Endothelial cell of umbilical vein (primary cell): Measurements from ENCODE around the gene ATXN7. TPM values are rescaled to one million over a fixed set of nuclear protein-coding genes. Genes with fewer than 3 reads are reported as not detected.

Experiments
- BruUV-seq: library from RNA; stranded (reverse); fragments of 400-500 nt; replicated peaks from 2 replicates; lab custom pipeline; 2021; lab: Mats Ljungman, UMichigan
- CTCF ChIA-PET: fragments of 300-600, 350-600 bp; sonication (Branson Sonifier 250); formaldehyde crosslinking; loops from one replicate; lab custom pipeline; 2021; ENCODE audit warnings: antibody characterized with exemption, inconsistent platforms; lab: Charles Lee
- POLR2A ChIA-PET: fragments of 300-600, 350-600 bp; sonication (Branson Sonifier 250); formaldehyde crosslinking; loops from one replicate; lab custom pipeline; 2021; ENCODE audit warnings: antibody characterized with exemption, inconsistent platforms; lab: Charles Lee
- DNase-seq: peaks from one replicate; pipeline ENCODE4 v3.0.0-alpha.2; 2011; ENCODE audit warnings: low read depth, low spot score
- FAIRE-seq: peaks from 2 replicates; lab custom pipeline; 2011; peaks lifted over from hg19 to GRCh38; lab: Jason Lieb, UNC
- H2AFZ ChIP-seq: 2 replicates; pipeline ENCODE4 v1.6.0; 2012; ENCODE audit warnings: low read depth, low read length, control low read depth, inconsistent platforms
- H3K27ac ChIP-seq: 2 replicates; pipeline ENCODE4 v1.5.1; 2011; ENCODE audit warnings: low read depth, mild to moderate bottlenecking, control low read depth, low read length, moderate library complexity; ENCODE audit not compliant: insufficient read depth
- H3K27me3 ChIP-seq, 2 experiments: 2 replicates each; pipeline versions ENCODE4 v1.6.0 to v1.6.1; 2011; ENCODE audit warnings: low read length in 2 of 2, mixed read lengths in 1 of 2; ENCODE audit not compliant: control insufficient read depth in 2 of 2, insufficient read depth in 2 of 2
- H3K36me3 ChIP-seq, 2 experiments: 2 replicates in 1 of 2; 3 replicates in 1 of 2; pipeline ENCODE4 v1.5.1; 2011; ENCODE audit warnings: low read length in 2 of 2, mild to moderate bottlenecking in 1 of 2, moderate library complexity in 1 of 2; ENCODE audit not compliant: control insufficient read depth in 2 of 2, insufficient read depth in 2 of 2; ENCODE audit errors: extremely low read depth in 1 of 2
- H3K4me1 ChIP-seq: 3 replicates; pipeline ENCODE4 v1.5.1; 2011; ENCODE audit warnings: mild to moderate bottlenecking, low read length; ENCODE audit not compliant: control insufficient read depth, insufficient read depth; ENCODE audit errors: extremely low read depth
- H3K4me2 ChIP-seq: 2 replicates; pipeline ENCODE4 v1.6.1; 2011; ENCODE audit warnings: low read length, control low read depth, mixed read lengths; ENCODE audit not compliant: insufficient read depth
- H3K4me3 ChIP-seq, 3 experiments: fragments of 200-600 bp in 1 of 3; sonication (generic), shearing (Covaris generic) in 1 of 3; replicated peaks in 1 of 3; 2 replicates each; pipeline ENCODE4 v1.5.1; 2011 to 2016; ENCODE audit warnings: control low read depth in 3 of 3, low read length in 3 of 3, mild to moderate bottlenecking in 2 of 3, inconsistent platforms in 1 of 3, low read depth in 1 of 3, moderate library complexity in 1 of 3; ENCODE audit not compliant: insufficient read depth in 1 of 3
- H3K79me2 ChIP-seq: 2 replicates; pipeline ENCODE4 v1.6.0; 2012; ENCODE audit warnings: low read length, inconsistent platforms; ENCODE audit not compliant: control insufficient read depth, insufficient read depth
- H3K9ac ChIP-seq: replicated peaks from 2 replicates; pipeline ENCODE3; 2011; ENCODE audit warnings: low read length, control low read depth; ENCODE audit not compliant: insufficient read depth; ENCODE audit errors: extremely low read depth
- H3K9me1 ChIP-seq: replicated peaks from 3 replicates; pipeline ENCODE4 v1.6.0; 2011; ENCODE audit warnings: mild to moderate bottlenecking, low read length; ENCODE audit not compliant: control insufficient read depth, insufficient read depth; ENCODE audit errors: extremely low read depth
- H3K9me3 ChIP-seq: replicated peaks from 2 replicates; pipeline ENCODE4 v1.5.1; 2012; ENCODE audit warnings: low read length, inconsistent platforms; ENCODE audit not compliant: control insufficient read depth, insufficient read depth
- H4K20me1 ChIP-seq: replicated peaks from 2 replicates; pipeline ENCODE3; 2011; ENCODE audit warnings: mild to moderate bottlenecking, low read length; ENCODE audit not compliant: control insufficient read depth, insufficient read depth; ENCODE audit errors: extremely low read depth
- EZH2 ChIP-seq: IDR thresholded peaks from 2 replicates; pipeline ENCODE4 v1.6.1; 2012; ENCODE audit warnings: borderline replicate concordance, low read depth, mild to moderate bottlenecking, moderate library complexity, low read length, inconsistent platforms; ENCODE audit not compliant: severe bottlenecking
- FOS ChIP-seq: IDR thresholded peaks from 2 replicates; pipeline ENCODE4 v1.6.1; 2011; ENCODE audit warnings: mild to moderate bottlenecking, low read length, moderate library complexity, borderline replicate concordance; ENCODE audit not compliant: insufficient read depth
- GATA2 ChIP-seq: IDR thresholded peaks from 2 replicates; pipeline ENCODE4 v1.7.0; 2011; ENCODE audit warnings: low read depth, mild to moderate bottlenecking, moderate library complexity, mixed read lengths, low read length; ENCODE audit not compliant: insufficient read length, insufficient read depth
- JUN ChIP-seq: IDR thresholded peaks from 2 replicates; pipeline ENCODE4 v1.6.1; 2011; ENCODE audit warnings: borderline replicate concordance, low read depth; ENCODE audit not compliant: insufficient read length, insufficient read depth
- MYC ChIP-seq: IDR thresholded peaks from one replicate; pipeline ENCODE4 v1.6.1; 2011; ENCODE audit warnings: mild to moderate bottlenecking, low read depth, low read length
- POLR2A ChIP-seq: IDR thresholded peaks from 2 replicates; pipeline ENCODE4 v1.6.1; 2012; ENCODE audit warnings: low read depth, mild to moderate bottlenecking, control low read depth, low read length
- POLR2AphosphoS5 ChIP-seq: IDR thresholded peaks from 2 replicates; pipeline ENCODE4 v1.6.1; 2012; ENCODE audit warnings: low read depth, mild to moderate bottlenecking, control low read depth, low read length, moderate library complexity; ENCODE audit not compliant: insufficient read depth
- dilution Hi-C: fragments of 300-500 bp; cut with MboI; formaldehyde crosslinking; loops from one replicate; pipeline ENCODE4 v1.15.0; 2019; ENCODE audit warnings: low sequenced_read_pairs; ENCODE audit not compliant: extremely low pct_ligation_motif_present
- intact Hi-C: fragments of 100-400 bp; cut with micrococcal nuclease; formaldehyde crosslinking; loops from one replicate; pipeline ENCODE4 v1.10.0; 2022
- polyA plus RNA-seq, 4 experiments: library from polyadenylated mRNA; depleted of rRNA in 3 of 4; stranded (reverse) in 3 of 4; unstranded in 1 of 4; fragments of >200 nt; gene quantifications; 2 replicates each; pipeline versions ENCODE4 v1.2.1 to v1.2.3, GENCODE V29; 2011 to 2012; ENCODE audit warnings: missing spikeins in 1 of 4
- total RNA-seq: library from RNA; stranded (reverse); gene quantifications from 2 replicates; pipeline ENCODE4 v1.2.3, GENCODE V29; 2021
- TF ChIP-seq, protein P1 (sequence below): IDR thresholded peaks from 2 replicates; pipeline ENCODE4 v1.6.1; 2011; ENCODE audit not compliant: insufficient read depth, insufficient read length
- TF ChIP-seq, protein P2 (sequence below), 2 donors: IDR thresholded peaks; 1 replicate in 1 of 2; 2 replicates in 1 of 2; pipeline ENCODE4 v1.5.1; 2011; ENCODE audit warnings: low read length in 2 of 2, mild to moderate bottlenecking in 2 of 2, moderate library complexity in 2 of 2, control low read depth in 1 of 2, inconsistent platforms in 1 of 2, low read depth in 1 of 2; ENCODE audit not compliant: insufficient read depth in 1 of 2; ENCODE audit errors: extremely low read depth in 1 of 2

ATXN7 gene
- total and polyA plus RNA-seq, 2 donors (not counting 3 experiments of a cell fraction or from before 2014, with no cell fraction given) = 21.2 to 34.7 TPM

DNA sequence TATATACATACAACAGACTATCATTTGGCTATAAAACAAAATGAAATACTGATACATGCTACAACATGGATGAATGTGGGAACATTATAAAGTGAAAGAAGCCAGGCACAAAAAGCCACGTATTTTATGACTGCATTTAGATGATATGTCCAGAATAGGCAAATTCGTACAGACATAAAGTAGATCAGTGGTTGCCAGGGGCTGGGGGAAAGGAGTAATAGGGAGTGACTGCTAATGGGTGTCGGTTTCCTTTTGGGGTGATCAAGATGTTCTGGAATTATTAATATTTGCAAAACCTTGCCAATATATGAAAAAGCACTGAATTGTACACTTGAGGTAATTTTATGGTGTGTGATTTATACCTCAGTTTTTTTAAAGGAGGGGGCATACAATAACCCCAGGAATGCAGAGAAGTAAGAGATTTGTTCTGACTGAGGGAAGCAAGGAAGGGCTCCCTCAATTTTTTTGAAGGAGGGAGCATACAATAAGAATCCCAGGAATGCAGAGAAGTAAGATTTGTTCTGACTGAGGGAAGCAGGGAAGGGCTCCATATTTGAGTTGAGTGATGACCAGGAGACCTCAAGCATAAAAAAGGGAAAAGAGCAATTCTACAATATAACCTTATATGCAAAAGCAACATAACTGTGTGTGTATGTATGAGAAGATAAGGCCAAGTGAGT, 153.4 kb downstream of the ATXN7 start:
- H3K9me1 ChIP-seq = no peaks in the 10 kb centered on the region
- no peaks in the 10 kb centered on the region for H4K20me1 ChIP-seq
- CTCF ChIA-PET = no interaction called here
- peaks cover 6% of the 10 kb centered on the region for H3K4me1 ChIP-seq
- BruUV-seq = no TSS peak
- no peaks in the 10 kb centered on the region for H3K9me3 ChIP-seq
- TF ChIP-seq JUN = no peak
- no peak for TF ChIP-seq FOS
- no peak for TF ChIP-seq POLR2AphosphoS5
- TF ChIP-seq MYC = no peak
- TF ChIP-seq, protein P1, sequence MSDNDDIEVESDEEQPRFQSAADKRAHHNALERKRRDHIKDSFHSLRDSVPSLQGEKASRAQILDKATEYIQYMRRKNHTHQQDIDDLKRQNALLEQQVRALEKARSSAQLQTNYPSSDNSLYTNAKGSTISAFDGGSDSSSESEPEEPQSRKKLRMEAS = no peak
- TF ChIP-seq EZH2 = no peak
- no peak for TF ChIP-seq POLR2A
- TF ChIP-seq, protein P2, sequence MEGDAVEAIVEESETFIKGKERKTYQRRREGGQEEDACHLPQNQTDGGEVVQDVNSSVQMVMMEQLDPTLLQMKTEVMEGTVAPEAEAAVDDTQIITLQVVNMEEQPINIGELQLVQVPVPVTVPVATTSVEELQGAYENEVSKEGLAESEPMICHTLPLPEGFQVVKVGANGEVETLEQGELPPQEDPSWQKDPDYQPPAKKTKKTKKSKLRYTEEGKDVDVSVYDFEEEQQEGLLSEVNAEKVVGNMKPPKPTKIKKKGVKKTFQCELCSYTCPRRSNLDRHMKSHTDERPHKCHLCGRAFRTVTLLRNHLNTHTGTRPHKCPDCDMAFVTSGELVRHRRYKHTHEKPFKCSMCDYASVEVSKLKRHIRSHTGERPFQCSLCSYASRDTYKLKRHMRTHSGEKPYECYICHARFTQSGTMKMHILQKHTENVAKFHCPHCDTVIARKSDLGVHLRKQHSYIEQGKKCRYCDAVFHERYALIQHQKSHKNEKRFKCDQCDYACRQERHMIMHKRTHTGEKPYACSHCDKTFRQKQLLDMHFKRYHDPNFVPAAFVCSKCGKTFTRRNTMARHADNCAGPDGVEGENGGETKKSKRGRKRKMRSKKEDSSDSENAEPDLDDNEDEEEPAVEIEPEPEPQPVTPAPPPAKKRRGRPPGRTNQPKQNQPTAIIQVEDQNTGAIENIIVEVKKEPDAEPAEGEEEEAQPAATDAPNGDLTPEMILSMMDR (IDR thresholded peaks at IDR 0.05; ENCODE audit: extremely low read depth in 1 of 2, insufficient read depth in 1 of 2, low read depth in 1 of 2, low read length in 2 of 2) = no peak
- no peak for TF ChIP-seq GATA2
- DNase-seq (no peak), FAIRE-seq (no peak)
- POLR2A ChIA-PET = no interaction called here
- dilution Hi-C loops (no loop called here), intact Hi-C loops (no loop called here)
- no peak overlapping the region for H3K4me2 ChIP-seq
- no peak overlapping the region for H3K27ac ChIP-seq
- H3K27me3 ChIP-seq = no peaks in the 10 kb centered on the region
- H3K4me3 ChIP-seq = no peak overlapping the region
- H2AFZ ChIP-seq = no peak overlapping the region
- H3K36me3 ChIP-seq = peaks cover 15 to 33% of the 10 kb centered on the region in 2 experiments
- H3K79me2 ChIP-seq = peaks cover 24% of the 10 kb centered on the region
- H3K9ac ChIP-seq = no peak overlapping the region
